AG09319 (cell line): ENCODE results near the gene MRPS35.

ENCODE experiments used
- DNase-seq: peaks from one replicate; pipeline ENCODE4 v3.0.0-alpha.2; 2010; ENCODE audit warnings: low read depth; ENCODE audit errors: extremely low read depth
- CTCF ChIP-seq: IDR thresholded peaks from 2 replicates; pipeline ENCODE4 v1.5.1; 2011; ENCODE audit warnings: low read depth, mild to moderate bottlenecking, inconsistent platforms, low read length, moderate library complexity

Gene MRPS35

GRCh38 chr12:27802511-27802910, 91.9 kb downstream of the MRPS35 start:
- no peak for TF ChIP-seq CTCF
- DNase-seq = no peak

- TF ChIP-seq CTCF = no peak
- DNase-seq = no peak
Observed at GRCh38 chr12:27802936-27803335, 92.3 kb downstream of the MRPS35 start.

- no peak for TF ChIP-seq CTCF
- no peak for DNase-seq
Observed at GRCh38 chr12:27805238-27805637, 94.6 kb downstream of the MRPS35 start.
